Lower leg skin (tissue), 4 donors: ENCODE data around the gene SHROOM2. TPM values are rescaled to one million over a fixed set of nuclear protein-coding genes. Genes with fewer than 3 reads are reported as not detected.

Experiments
- DNase-seq, 2 donors: peaks; one replicate each; pipeline ENCODE4 v3.0.0-alpha.2; 2019; ENCODE audit warnings: low spot score in 2 of 2
- H3K4me3 ChIP-seq: fragments of 200-600 bp; sonication (generic); 2 replicates; pipeline ENCODE4 v1.5.1; 2017; ENCODE audit warnings: mild to moderate bottlenecking, low read depth; ENCODE audit not compliant: poor library complexity, severe bottlenecking
- POLR2A ChIP-seq, 2 donors: fragments of 450-650 bp; IDR thresholded peaks; one replicate each; pipeline ENCODE4 v1.6.1; 2016 to 2017; ENCODE audit warnings: antibody characterized with exemption in 2 of 2, mild to moderate bottlenecking in 1 of 2, moderate library complexity in 1 of 2
- WGBS, 2 donors: methylation state at CpG; one replicate each; pipeline ENCODE4 v1.1.5; 2018; 5-methylcytosine and 5-hydroxymethylcytosine counted together
- intact Hi-C: fragments of 100-400 bp; cut with DNase I; formaldehyde crosslinking; loops from one replicate; pipeline ENCODE4 v1.15.0; 2023; ENCODE audit warnings: low total_unique reads
- total RNA-seq, 4 donors: library from RNA; depleted of rRNA; stranded (reverse); fragments of >200 nt; gene quantifications; one replicate each; pipeline ENCODE4 v1.1.0, GENCODE V29; 2016
- TF ChIP-seq, protein P1 (sequence below), 3 donors: fragments of 450-650 bp; IDR thresholded peaks; one replicate each; pipeline ENCODE4 v1.5.1; 2016; ENCODE audit warnings: antibody characterized with exemption in 3 of 3, mild to moderate bottlenecking in 3 of 3, moderate library complexity in 2 of 3

The SHROOM2 gene
- total RNA-seq, 4 donors from 2014 or later, result 7.4 to 9.6 (median 8.6) TPM

DNA sequence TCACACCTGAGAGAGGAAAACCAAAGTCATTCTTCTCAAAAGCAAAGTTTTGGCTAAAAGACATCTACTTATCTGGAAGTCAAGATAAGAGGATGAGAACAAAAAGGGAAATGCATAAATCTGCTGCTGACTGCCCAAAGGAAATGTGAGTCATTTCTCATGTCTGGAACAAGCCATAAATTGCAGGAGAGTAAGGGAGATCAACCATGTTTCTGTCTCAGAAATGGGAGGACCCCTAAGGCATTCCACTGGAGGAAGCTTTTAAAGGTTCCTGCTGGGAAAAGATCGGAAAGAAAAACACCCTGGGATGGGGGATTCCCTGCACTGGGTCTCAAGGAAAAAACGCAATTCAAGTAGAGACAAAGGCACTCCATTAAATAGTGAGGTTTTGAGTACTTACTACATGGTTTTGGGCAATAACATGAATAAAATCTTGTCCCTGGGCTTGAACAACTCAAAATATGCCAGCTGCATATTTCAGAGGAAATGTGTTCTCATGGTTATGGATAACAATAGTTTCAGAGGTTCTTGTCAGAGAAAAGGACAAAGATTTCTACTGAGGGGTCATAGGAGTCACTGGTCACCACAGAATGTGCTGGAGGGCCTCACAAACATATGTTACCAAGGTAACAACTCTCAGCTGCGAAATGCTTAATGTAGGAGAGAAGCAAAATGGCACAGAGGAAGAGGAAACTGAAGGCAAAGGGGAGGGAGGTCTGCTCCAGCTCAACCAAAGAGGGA lies 39.9 kb upstream of the SHROOM2 start:
- WGBS, 2 donors, result 25 to 30% methylated on average over 3 of the region's 3 CpGs
- DNase-seq, result no peak
- no peak for TF ChIP-seq POLR2A (IDR thresholded peaks at IDR 0.05)
- no peak overlapping the region for H3K4me3 ChIP-seq
- intact Hi-C loops, result no loop called here

DNA sequence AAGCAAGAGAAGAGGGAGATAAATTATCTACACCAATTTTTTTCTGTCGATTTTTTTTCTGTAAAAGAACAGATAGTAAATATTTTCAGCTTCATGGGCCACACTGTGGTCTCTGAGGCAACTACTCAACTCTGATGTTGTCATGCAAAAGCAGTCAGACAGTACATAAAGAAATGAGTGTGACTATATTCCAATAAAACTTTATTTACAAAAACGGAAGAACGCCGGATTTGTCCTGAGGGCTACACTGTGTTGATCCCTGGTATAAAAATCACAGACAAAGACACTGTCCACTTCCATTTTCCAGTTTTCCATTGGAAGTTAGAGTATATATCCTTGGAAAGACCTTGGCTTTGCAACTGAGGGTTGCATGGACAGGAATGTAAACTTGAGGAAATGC lies 38.6 kb upstream of the SHROOM2 start:
- DNase-seq, result no peak
- TF ChIP-seq POLR2A (IDR thresholded peaks at IDR 0.05), result no peak
- TF ChIP-seq, protein P1, sequence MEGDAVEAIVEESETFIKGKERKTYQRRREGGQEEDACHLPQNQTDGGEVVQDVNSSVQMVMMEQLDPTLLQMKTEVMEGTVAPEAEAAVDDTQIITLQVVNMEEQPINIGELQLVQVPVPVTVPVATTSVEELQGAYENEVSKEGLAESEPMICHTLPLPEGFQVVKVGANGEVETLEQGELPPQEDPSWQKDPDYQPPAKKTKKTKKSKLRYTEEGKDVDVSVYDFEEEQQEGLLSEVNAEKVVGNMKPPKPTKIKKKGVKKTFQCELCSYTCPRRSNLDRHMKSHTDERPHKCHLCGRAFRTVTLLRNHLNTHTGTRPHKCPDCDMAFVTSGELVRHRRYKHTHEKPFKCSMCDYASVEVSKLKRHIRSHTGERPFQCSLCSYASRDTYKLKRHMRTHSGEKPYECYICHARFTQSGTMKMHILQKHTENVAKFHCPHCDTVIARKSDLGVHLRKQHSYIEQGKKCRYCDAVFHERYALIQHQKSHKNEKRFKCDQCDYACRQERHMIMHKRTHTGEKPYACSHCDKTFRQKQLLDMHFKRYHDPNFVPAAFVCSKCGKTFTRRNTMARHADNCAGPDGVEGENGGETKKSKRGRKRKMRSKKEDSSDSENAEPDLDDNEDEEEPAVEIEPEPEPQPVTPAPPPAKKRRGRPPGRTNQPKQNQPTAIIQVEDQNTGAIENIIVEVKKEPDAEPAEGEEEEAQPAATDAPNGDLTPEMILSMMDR (IDR thresholded peaks at IDR 0.05), result no peak
- intact Hi-C loops, result no loop called here
- 79 to 87% methylated on average over 4 of the region's 4 CpGs for WGBS, 2 donors
- no peak overlapping the region for H3K4me3 ChIP-seq

DNA sequence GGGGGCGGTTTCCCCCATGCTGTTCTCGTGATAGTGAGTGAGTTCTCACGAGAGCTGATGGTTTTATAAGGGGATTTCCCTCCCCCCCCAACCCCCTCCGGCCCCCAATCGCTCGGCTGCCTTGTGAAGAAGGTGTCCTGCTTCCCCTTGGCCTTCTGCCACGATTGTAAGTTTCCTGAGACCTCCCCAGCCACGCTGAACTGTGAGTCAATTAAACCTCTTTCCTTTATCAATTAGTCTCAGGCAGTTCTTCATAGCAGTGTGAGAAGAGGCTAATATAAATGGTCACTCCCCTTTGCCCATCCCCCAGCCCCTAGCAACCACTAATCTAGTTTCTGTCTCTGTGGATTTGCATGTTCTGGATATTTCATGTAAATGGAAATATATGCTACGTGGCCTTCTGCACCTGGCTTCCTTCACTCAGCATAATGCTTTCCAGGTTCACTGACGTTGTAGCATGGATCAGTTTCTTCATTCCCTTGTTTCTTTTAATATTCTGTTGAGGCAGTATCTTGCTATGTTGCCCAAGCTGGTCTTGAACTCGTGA lies 37.0 kb upstream of the SHROOM2 start:
- DNase-seq, result no peak
- H3K4me3 ChIP-seq, result no peak overlapping the region
- no peak for TF ChIP-seq POLR2A (IDR thresholded peaks at IDR 0.05)
- TF ChIP-seq, protein P1 (IDR thresholded peaks at IDR 0.05), result no peak
- intact Hi-C loops, result no loop called here
- 58 to 62% methylated on average over 11 of the region's 11 CpGs for WGBS, 2 donors

DNA sequence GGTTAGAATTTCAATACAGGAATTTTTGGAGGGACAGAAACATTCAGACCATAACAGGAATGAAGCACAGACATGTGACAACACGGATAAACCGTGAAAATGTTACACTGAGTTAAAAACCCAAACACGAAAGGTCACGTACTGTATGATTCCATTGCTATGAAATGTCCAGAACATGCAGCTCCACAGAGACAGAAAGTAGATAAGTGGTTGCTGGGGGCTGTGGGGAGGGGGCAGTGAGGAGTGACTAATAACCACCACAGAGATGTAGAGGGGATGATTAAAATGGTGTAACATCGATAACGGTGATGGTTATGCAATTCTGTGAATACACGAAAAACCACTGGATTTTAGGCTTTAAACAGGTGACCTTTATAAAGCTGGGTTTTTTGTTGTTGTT lies 28.9 kb upstream of the SHROOM2 start:
- 88 to 91% methylated on average over 7 of the region's 7 CpGs for WGBS, 2 donors
- TF ChIP-seq POLR2A (IDR thresholded peaks at IDR 0.05), result no peak
- TF ChIP-seq, protein P1 (IDR thresholded peaks at IDR 0.05), result no peak
- DNase-seq, result no peak
- intact Hi-C loops, result no loop called here
- H3K4me3 ChIP-seq, result no peak overlapping the region

DNA sequence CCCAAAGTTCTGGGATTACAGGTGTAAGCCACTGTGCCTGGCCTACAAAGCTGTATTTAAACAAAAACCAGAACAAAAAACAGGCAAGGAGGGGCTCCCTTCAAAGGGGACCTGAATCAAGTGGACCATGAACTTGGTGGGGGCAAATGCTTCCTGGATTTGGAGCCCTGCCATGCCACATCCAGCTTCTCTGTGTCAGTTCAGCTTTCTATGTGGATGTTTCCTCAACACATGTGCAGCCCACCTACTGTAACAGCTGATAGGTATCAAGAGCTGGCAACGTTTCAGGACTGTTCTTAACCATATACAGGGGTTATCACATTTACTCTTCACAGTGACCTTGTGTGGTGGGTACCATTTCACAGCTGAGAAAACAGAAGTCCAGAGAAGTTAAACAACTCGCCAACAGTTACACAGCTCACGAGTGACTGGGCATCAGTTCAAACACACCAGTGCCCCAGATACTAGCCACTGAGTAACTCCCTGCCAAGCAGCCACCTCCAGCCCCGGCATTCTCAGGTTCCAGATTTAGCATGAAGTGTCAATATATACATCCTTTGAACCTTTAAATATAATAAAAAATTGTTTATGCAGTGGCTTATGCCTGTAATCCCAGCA lies 28.1 kb upstream of the SHROOM2 start:
- H3K4me3 ChIP-seq, result no peak overlapping the region
- intact Hi-C loops, result no loop called here
- 57 to 60% methylated on average over 1 to 4 of the region's 4 CpGs for WGBS, 2 donors
- DNase-seq, result no peak
- TF ChIP-seq, protein P1 (IDR thresholded peaks at IDR 0.05), result no peak
- no peak for TF ChIP-seq POLR2A (IDR thresholded peaks at IDR 0.05)

DNA sequence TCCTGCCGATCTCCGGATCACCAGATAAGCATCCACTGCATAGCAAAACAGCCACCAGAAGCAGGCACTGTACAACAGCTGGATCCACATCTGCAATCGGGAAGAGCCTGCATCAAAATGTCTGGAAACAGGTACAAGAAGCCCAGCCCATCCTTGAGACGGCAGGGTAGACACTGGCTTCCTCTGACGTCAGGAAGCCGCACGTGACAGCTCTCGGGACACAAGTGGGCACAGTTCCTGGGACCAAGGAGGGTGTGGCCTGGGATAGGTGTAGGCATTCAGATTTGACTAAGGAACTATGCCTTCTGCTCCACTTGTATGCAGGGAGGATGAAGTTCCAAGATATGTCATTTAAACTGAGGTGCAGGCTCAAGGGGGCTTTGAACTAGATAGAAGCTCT lies 26.9 kb upstream of the SHROOM2 start:
- DNase-seq, result no peak
- no peak overlapping the region for H3K4me3 ChIP-seq
- TF ChIP-seq POLR2A (IDR thresholded peaks at IDR 0.05), result no peak
- intact Hi-C loops, result no loop called here
- WGBS, 2 donors, result 62 to 70% methylated on average over 8 of the region's 8 CpGs
